Mucosa of rectum (tissue), 2 donors: ENCODE measurements around the gene DUS1L.

Experiments
- H3K27ac ChIP-seq, 2 donors: one replicate each; pipeline ENCODE4 v1.7.0; 2013; ENCODE audit warnings: inconsistent platforms in 2 of 2, low read depth in 2 of 2, low read length in 2 of 2
- H3K27me3 ChIP-seq, 2 donors: one replicate each; pipeline ENCODE4 v1.7.0; 2013; ENCODE audit warnings: low read length in 2 of 2; ENCODE audit not compliant: control insufficient read depth in 2 of 2, insufficient read depth in 2 of 2
- H3K36me3 ChIP-seq, 2 donors: one replicate each; pipeline ENCODE4 v1.7.0; 2013; ENCODE audit warnings: low read length in 2 of 2; ENCODE audit not compliant: control insufficient read depth in 2 of 2, insufficient read depth in 2 of 2
- H3K4me1 ChIP-seq, 2 donors: one replicate each; pipeline ENCODE4 v1.7.0; 2013; ENCODE audit warnings: low read length in 2 of 2, mild to moderate bottlenecking in 1 of 2; ENCODE audit not compliant: control insufficient read depth in 2 of 2, insufficient read depth in 2 of 2
- H3K4me3 ChIP-seq, 2 donors: one replicate each; pipeline ENCODE4 v1.7.0; 2013; ENCODE audit warnings: low read length in 2 of 2
- H3K9ac ChIP-seq, 2 donors: one replicate each; pipeline ENCODE4 v1.7.0; 2013; ENCODE audit warnings: low read length in 2 of 2, low read depth in 1 of 2, mild to moderate bottlenecking in 1 of 2
- H3K9me3 ChIP-seq, 2 donors: one replicate each; pipeline ENCODE4 v1.7.0; 2013; ENCODE audit warnings: low read length in 2 of 2; ENCODE audit not compliant: control insufficient read depth in 2 of 2
- donor health status: healthy.
- donor health status: Normal muscosa, but diverticular disease.

DUS1L gene

GRCh38 chr17:82070611-82071010, 5.0 kb upstream of the DUS1L start:
- Histone ChIP-seq H3K36me3 (no peaks in the 10 kb centered on the region), H3K4me1 (peaks cover 2 to 10% of the 10 kb centered on the region in 2 donors), H3K9ac (no peak overlapping the region), H3K4me3 (no peak overlapping the region), H3K27ac (no peak overlapping the region), H3K9me3 (no peaks in the 10 kb centered on the region), H3K27me3 (no peaks in the 10 kb centered on the region)

GRCh38 chr17:82065193-82065637, 389 bp downstream of the DUS1L start:
- H3K9me3 ChIP-seq, result no peaks in the 10 kb centered on the region
- peak overlapping the region; percentile 70 to 87 for H3K9ac ChIP-seq
- peaks cover 12 to 17% of the 10 kb centered on the region in 2 donors for H3K4me1 ChIP-seq
- H3K36me3 ChIP-seq, result peaks cover 22 to 32% of the 10 kb centered on the region in 2 donors
- H3K4me3 ChIP-seq, result peak overlapping the region; percentile 71 to 76
- no peaks in the 10 kb centered on the region for H3K27me3 ChIP-seq
- peak overlapping the region; percentile 29 to 67 for H3K27ac ChIP-seq

- Histone ChIP-seq H3K9me3 (no peaks in the 10 kb centered on the region), H3K4me1 (peaks cover 12 to 17% of the 10 kb centered on the region in 2 donors), H3K36me3 (peaks cover 26 to 39% of the 10 kb centered on the region in 2 donors), H3K27ac (peak overlapping the region; percentile 29 to 67), H3K27me3 (no peaks in the 10 kb centered on the region), H3K9ac (peak overlapping the region; percentile 70 to 87), H3K4me3 (peak overlapping the region; percentile 71 to 76)
These were observed 991 bp downstream of the DUS1L start for GRCh38 chr17:82064433-82065192.

- Histone ChIP-seq H3K4me1 (peaks cover 12 to 17% of the 10 kb centered on the region in 2 donors), H3K27me3 (no peaks in the 10 kb centered on the region), H3K36me3 (peaks cover 35 to 47% of the 10 kb centered on the region in 2 donors), H3K27ac (no peak overlapping the region), H3K9ac (peak overlapping the region in 1 of 2 donors; percentile 87), H3K9me3 (no peaks in the 10 kb centered on the region), H3K4me3 (peak overlapping the region; percentile 71 to 76)
These were observed 1.9 kb downstream of the DUS1L start for GRCh38 chr17:82063424-82064415.

- H3K4me3 ChIP-seq, result no peak overlapping the region
- H3K36me3 ChIP-seq, result peaks cover 40 to 49% of the 10 kb centered on the region in 2 donors
- no peaks in the 10 kb centered on the region for H3K9me3 ChIP-seq
- H3K27me3 ChIP-seq, result no peaks in the 10 kb centered on the region
- H3K9ac ChIP-seq, result no peak overlapping the region
- H3K27ac ChIP-seq, result no peak overlapping the region
- peaks cover 12 to 17% of the 10 kb centered on the region in 2 donors for H3K4me1 ChIP-seq
These were observed 2.6 kb downstream of the DUS1L start for GRCh38 chr17:82062984-82063368.

GRCh38 chr17:82062076-82062983, 3.3 kb downstream of the DUS1L start:
- peaks cover 12 to 17% of the 10 kb centered on the region in 2 donors for H3K4me1 ChIP-seq
- no peaks in the 10 kb centered on the region for H3K27me3 ChIP-seq
- H3K9ac ChIP-seq, result no peak overlapping the region
- no peak overlapping the region for H3K4me3 ChIP-seq
- peaks cover 45 to 52% of the 10 kb centered on the region in 2 donors for H3K36me3 ChIP-seq
- no peaks in the 10 kb centered on the region for H3K9me3 ChIP-seq
- no peak overlapping the region for H3K27ac ChIP-seq

GRCh38 chr17:82061047-82061925, 4.3 kb downstream of the DUS1L start:
- H3K4me1 ChIP-seq, result peaks cover 12 to 15% of the 10 kb centered on the region in 2 donors
- no peak overlapping the region for H3K4me3 ChIP-seq
- H3K27me3 ChIP-seq, result no peaks in the 10 kb centered on the region
- H3K36me3 ChIP-seq, result peaks cover 54 to 57% of the 10 kb centered on the region in 2 donors
- no peaks in the 10 kb centered on the region for H3K9me3 ChIP-seq
- no peak overlapping the region for H3K9ac ChIP-seq
- no peak overlapping the region for H3K27ac ChIP-seq

- H3K27ac ChIP-seq, result no peak overlapping the region
- no peak overlapping the region for H3K4me3 ChIP-seq
- no peaks in the 10 kb centered on the region for H3K27me3 ChIP-seq
- peaks cover 11 to 12% of the 10 kb centered on the region in 2 donors for H3K4me1 ChIP-seq
- no peak overlapping the region for H3K9ac ChIP-seq
- peaks cover 60 to 63% of the 10 kb centered on the region in 2 donors for H3K36me3 ChIP-seq
- no peaks in the 10 kb centered on the region for H3K9me3 ChIP-seq
These were observed 5.0 kb downstream of the DUS1L start for GRCh38 chr17:82060614-82061013.

GRCh38 chr17:82060001-82060380, 5.6 kb downstream of the DUS1L start:
- H3K9me3 ChIP-seq, result no peaks in the 10 kb centered on the region
- H3K4me1 ChIP-seq, result peaks cover 10 to 12% of the 10 kb centered on the region in 2 donors
- H3K9ac ChIP-seq, result no peak overlapping the region
- peaks cover 64 to 66% of the 10 kb centered on the region in 2 donors for H3K36me3 ChIP-seq
- H3K27me3 ChIP-seq, result no peaks in the 10 kb centered on the region
- no peak overlapping the region for H3K4me3 ChIP-seq
- no peak overlapping the region for H3K27ac ChIP-seq
